Kidney (tissue), 14 donors: Measurements from ENCODE around the gene ASTN1. TPM values are rescaled to one million over a fixed set of nuclear protein-coding genes. Genes with fewer than 3 reads are reported as not detected.
A peak's percentile ranks its signal among the peaks of the same experiment; 100 is the strongest.

Source experiments
- DNase-seq, 5 donors: peaks; one replicate each; pipeline ENCODE4 v3.0.0-alpha.2; 2013 to 2020
- FAIRE-seq: peaks from 2 replicates; lab custom pipeline; 2012; peaks lifted over from hg19 to GRCh38; lab: Jason Lieb, UNC
- H3K27ac ChIP-seq, 2 donors: one replicate each; pipeline ENCODE4 v1.7.0; 2013; ENCODE audit warnings: low read depth in 2 of 2, low read length in 2 of 2, inconsistent platforms in 1 of 2
- H3K27me3 ChIP-seq: one replicate; pipeline ENCODE4 v1.7.1; 2013; ENCODE audit warnings: low read length, inconsistent platforms; ENCODE audit not compliant: control insufficient read depth, insufficient read depth
- H3K36me3 ChIP-seq, 3 donors: one replicate each; pipeline versions ENCODE4 v1.7.0 to v1.7.1; 2013; ENCODE audit warnings: low read length in 3 of 3, control low read depth in 1 of 3, inconsistent platforms in 1 of 3; ENCODE audit not compliant: insufficient read depth in 3 of 3, control insufficient read depth in 2 of 3
- H3K4me1 ChIP-seq, 3 donors: one replicate each; pipeline versions ENCODE4 v1.7.0 to v1.7.1; 2013; ENCODE audit warnings: low read length in 3 of 3, inconsistent platforms in 1 of 3, low read depth in 1 of 3; ENCODE audit not compliant: control insufficient read depth in 2 of 3, insufficient read depth in 2 of 3
- H3K4me3 ChIP-seq, 3 donors: one replicate each; pipeline versions ENCODE4 v1.7.0 to v1.8.1; 2013; ENCODE audit warnings: low read length in 3 of 3, control low read depth in 1 of 3, inconsistent platforms in 1 of 3
- H3K9ac ChIP-seq, 3 donors: one replicate each; pipeline versions ENCODE4 v1.7.0 to v1.7.1; 2013; ENCODE audit warnings: low read length in 3 of 3, control low read depth in 1 of 3, inconsistent platforms in 1 of 3
- H3K9me3 ChIP-seq, 3 donors: one replicate each; pipeline versions ENCODE4 v1.7.0 to v1.7.1; 2013; ENCODE audit warnings: low read length in 3 of 3, control low read depth in 1 of 3, inconsistent platforms in 1 of 3; ENCODE audit not compliant: control insufficient read depth in 2 of 3, insufficient read depth in 1 of 3
- CTCF ChIP-seq: IDR thresholded peaks from 3 replicates; pipeline ENCODE4 v1.5.1; 2012; ENCODE audit warnings: mild to moderate bottlenecking, moderate library complexity, borderline replicate concordance; ENCODE audit not compliant: insufficient read depth; ENCODE audit errors: extremely low read depth
- intact Hi-C: fragments of 100-400 bp; cut with DNase I; formaldehyde crosslinking; loops from one replicate; pipeline ENCODE4 v1.11.1; 2022
- polyA plus RNA-seq: library from polyadenylated mRNA; stranded (reverse); fragments of 350-450 nt; fragmentation: Illumina TruSeq; extraction: RNeasy Lipid Tissue Mini Kit (QIAGEN cat#74804); gene quantifications from one replicate; pipeline ENCODE4 v1.2.3, GENCODE V29; 2014; ENCODE audit warnings: low read depth, low replicate concordance; ENCODE audit not compliant: insufficient read depth
- total RNA-seq: library from RNA; stranded (reverse); fragmentation: NEBNext Ultra II Directional; extraction: Animal tissue kit (Norgen Biotek cat#: 25700); gene quantifications from one replicate; pipeline ENCODE4 v1.2.1, GENCODE V29; 2021
- donor health status: control.
- donor health status: control.
- donor health status: control.
- donor health status: control.
- donor health status: control.
- donor health status: DM: yes; HTN: yes; CAD: no.
- donor health status: Normal renal cell carcinoma (clear cell type).

The ASTN1 gene
- total and polyA plus RNA-seq, 2 donors from 2014 or later: 0.19 to 0.25 TPM

- Histone ChIP-seq H3K9me3 (no peaks in the 10 kb centered on the region), H3K4me3 (no peak overlapping the region), H3K27me3 (no peaks in the 10 kb centered on the region), H3K36me3 (no peaks in the 10 kb centered on the region), H3K4me1 (no peaks in the 10 kb centered on the region), H3K9ac (no peak overlapping the region), H3K27ac (no peak overlapping the region)
- intact Hi-C loops: no loop called here
- TF ChIP-seq CTCF: no peak
- FAIRE-seq (no peak), DNase-seq (no peak)
These were observed 153.0 kb downstream of the ASTN1 start for GRCh38 chr1:177011508-177011907.

- Histone ChIP-seq H3K36me3 (no peaks in the 10 kb centered on the region), H3K9ac (no peak overlapping the region), H3K27me3 (no peaks in the 10 kb centered on the region), H3K27ac (no peak overlapping the region), H3K9me3 (no peaks in the 10 kb centered on the region), H3K4me3 (no peak overlapping the region), H3K4me1 (no peaks in the 10 kb centered on the region)
- FAIRE-seq (no peak), DNase-seq (peak in 2 of 5 donors; percentile 39 to 43)
- no peak for TF ChIP-seq CTCF
- intact Hi-C loops: no loop called here
These were observed 154.2 kb downstream of the ASTN1 start for GRCh38 chr1:177010211-177010825.

- H3K4me1 ChIP-seq: no peaks in the 10 kb centered on the region
- intact Hi-C loops: no loop called here
- H3K36me3 ChIP-seq: no peaks in the 10 kb centered on the region
- TF ChIP-seq CTCF: no peak
- H3K9ac ChIP-seq: no peak overlapping the region
- FAIRE-seq (no peak), DNase-seq (no peak)
- H3K9me3 ChIP-seq: no peaks in the 10 kb centered on the region
- no peaks in the 10 kb centered on the region for H3K27me3 ChIP-seq
- no peak overlapping the region for H3K27ac ChIP-seq
- no peak overlapping the region for H3K4me3 ChIP-seq
These were observed 155.9 kb downstream of the ASTN1 start for GRCh38 chr1:177008653-177009052.
